Effector CD8-positive, alpha-beta T cell (primary cell): ENCODE results near the gene SLC30A7.
"Not testable (repeated sequence)": the region's sequence is repeated elsewhere in the genome, so short reads cannot be mapped to it uniquely, and the experiment has no call there.

ENCODE experiments used
- DNase-seq: peaks from one replicate; lab custom pipeline; 2025; lab: John Stamatoyannopoulos, UW

The SLC30A7 gene

DNA sequence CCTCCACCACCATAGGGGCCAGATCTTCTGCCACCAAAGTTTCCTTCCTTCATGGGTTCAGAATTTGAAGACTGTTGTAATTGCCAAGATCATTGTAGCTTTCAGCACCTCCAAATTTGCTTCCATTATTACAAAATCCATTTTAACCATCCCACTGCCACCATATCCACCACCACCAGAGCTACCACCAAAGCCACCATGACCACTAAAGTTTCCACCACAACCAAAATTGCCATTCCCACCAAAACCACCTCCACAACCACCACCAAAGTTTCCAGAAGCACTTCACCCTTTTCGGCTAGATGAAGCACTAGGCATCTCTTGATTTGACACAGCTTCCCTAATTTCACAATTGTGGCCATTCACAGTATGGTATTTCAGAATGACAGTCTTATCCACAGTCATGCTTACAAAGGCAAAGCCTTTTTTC lies 45.2 kb downstream of the SLC30A7 start:
- no peak for DNase-seq

DNA sequence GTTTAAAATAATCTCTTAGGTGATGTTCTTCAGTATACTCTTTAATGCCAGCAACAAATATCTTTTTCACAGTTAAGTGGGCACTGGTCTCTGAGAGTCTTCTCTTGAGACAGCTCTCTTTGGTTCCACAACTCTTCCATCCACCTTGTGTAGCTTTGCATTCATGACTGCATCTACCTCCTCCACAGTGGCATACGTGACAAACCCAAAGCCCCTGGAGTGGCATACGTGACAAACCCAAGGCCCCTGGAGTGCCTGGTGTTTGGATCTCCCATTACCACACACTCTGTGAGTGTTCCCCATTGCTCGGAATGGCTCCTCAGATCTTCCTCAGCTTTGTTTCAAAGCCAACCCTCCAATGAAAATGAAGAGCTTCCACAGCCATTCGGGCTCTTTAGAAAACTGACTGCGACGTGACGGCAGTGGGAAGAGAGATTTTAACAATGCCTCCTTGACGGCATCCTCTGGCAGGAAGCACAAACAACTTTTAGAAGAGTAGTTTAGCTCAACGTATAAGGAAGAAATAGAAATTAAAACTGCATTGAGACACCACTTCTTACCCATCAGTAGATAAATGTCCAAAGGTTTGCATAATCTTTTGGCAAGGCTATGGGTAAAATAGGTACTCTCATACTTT lies 45.8 kb downstream of the SLC30A7 start:
- no peak for DNase-seq

DNA sequence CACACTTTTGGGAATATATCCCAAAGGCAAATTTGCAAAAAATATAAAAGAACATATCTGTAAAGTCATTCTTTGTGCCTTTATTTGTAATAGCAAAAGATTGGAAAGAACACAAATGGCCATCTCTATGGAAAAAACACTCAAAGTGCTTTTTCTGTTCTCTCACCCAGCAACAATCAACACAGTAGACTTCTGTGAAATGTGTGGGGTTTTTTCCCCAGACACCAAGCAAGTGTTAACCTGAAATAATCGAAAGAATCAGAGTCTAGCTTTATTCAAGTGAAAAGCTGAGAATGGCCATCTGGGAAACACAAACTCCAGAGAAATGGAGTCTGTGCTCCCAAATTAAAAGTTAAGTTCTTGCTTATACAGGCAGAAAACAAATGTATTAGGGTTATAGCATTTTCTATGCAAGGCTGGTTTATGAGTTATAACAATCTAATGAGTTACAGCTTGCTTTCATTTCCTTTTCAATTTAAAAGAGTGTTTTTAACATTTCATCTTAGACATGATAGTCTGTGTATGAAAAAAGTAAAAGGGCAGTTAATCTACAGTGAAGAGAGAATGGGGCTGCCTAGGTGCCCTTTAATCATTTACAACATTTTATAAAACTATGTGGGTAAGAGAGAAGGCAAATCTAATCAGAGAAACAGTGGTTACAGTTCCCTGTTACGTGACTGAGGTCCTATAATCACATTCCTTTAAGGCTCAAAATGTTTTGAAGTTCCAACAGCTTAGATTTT lies 46.6 kb downstream of the SLC30A7 start:
- DNase-seq, result no peak

DNA sequence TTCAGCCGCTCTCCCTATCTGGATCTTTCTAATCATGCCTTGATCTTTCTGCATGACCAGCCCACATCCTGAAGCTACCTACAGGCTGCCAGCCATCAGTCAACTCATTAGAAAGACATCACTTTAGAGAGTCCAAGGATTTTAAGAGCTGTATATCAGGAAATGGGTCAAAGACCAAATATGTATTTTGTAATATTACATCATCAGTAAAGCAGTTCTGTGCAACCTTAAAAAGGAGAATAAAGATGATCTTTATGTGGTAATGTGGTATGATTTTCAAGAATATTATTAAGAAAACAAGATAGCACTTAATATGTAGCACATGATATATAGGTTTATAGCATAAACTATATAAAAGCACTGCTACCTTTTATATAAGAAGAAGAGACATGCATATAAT lies 47.6 kb downstream of the SLC30A7 start:
- DNase-seq, result no peak

DNA sequence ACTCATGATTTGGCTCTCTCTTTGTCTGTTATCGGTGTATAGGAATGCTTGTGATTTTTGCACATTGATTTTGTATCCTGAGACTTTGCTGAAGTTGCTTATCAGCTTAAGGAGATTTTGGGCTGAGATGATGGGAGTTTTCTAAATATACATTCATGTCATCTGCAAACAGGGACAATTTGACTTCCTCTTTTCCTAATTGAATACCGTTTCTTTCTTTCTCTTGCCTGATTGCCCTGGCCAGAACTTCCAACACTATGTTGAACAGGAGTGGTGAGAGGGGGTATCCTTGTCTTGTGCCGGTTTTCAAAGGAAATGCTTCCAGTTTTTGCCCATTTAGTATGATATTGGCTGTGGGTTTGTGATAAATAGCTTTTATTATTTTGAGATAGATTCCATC lies 50.2 kb downstream of the SLC30A7 start:
- DNase-seq, result not testable (repeated sequence)

DNA sequence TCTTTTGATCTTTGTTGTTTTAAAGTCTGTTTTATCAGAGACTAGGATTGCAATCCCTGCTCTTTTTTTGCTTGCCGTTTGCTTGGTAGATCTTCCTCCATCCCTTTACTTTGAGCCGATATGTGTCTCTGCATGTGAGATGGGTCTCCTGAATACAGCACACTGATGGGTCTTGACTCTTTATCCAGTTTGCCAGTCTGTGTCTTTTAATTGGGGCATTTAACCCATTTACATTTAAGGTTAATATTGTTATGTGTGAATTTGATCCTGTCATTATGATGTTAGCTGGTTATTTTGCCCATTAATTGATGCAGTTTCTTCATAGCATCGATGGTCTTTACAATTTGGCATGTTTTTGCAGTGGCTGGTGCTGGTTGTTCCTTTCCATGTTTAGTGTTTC lies 51.9 kb downstream of the SLC30A7 start:
- not testable (repeated sequence) for DNase-seq

DNA sequence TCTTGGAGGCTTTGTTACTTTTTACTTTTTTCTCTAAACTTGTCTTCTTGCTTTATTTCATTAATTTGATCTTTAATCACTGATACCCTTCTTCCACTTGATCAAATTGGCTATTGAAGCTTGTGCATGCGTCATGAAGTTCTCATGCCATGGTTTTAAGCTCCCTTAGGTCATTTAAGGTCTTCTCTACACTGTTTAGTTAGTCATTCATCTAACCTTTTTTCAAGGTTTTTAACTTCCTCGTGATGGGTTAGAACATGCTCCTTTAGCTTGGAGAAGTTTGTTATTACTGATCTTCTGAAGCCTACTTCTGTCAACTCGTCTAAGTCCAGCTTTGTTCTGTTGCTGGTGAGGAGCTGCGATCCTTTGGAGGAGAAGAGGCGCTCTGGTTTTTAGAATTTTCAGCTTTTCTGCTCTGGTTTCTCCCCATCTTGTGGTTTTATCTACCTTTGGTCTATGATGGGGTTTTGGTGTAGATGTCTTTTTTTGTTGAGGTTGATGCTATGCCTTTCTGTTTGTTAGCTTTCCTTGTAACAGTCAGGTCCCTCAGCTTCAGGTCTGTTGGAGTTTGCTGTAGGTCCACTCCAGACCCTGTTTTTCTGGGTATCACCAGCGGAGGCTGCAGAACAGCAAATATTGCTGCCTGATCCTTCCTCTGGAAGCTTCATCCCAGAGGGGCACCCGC lies 53.0 kb downstream of the SLC30A7 start:
- not testable (repeated sequence) for DNase-seq

DNA sequence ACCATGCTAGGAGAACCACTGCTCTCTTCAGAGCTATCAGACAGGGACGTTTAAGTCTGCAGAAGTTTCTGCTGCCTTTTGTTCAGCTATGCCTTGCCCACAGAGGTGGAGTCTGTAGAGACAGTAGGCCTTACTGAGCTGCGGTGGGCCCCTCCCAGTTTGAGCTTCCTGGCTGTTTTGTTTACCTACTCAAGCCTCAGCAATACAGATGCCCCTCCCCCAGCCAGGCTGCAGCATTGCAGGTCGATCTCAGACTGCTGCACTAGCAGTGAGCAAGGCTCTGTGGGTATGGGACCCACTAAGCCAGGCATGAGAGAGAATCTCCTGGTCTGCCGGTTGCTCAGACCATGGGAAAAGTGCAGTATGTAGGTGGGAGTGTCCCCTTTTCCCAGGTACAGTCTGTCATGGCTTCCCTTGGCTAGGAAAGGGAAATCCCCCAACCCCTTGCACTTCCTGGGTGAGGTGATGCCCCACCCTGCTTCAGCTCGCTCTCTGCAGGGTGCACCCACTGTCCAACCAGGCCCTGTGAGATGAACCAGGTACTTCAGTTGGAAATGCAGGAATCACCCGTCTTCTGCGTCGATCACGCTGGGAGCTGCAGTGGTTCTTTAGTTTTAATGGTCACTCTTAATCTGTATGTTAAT lies 53.7 kb downstream of the SLC30A7 start:
- DNase-seq, result peak; percentile 16

DNA sequence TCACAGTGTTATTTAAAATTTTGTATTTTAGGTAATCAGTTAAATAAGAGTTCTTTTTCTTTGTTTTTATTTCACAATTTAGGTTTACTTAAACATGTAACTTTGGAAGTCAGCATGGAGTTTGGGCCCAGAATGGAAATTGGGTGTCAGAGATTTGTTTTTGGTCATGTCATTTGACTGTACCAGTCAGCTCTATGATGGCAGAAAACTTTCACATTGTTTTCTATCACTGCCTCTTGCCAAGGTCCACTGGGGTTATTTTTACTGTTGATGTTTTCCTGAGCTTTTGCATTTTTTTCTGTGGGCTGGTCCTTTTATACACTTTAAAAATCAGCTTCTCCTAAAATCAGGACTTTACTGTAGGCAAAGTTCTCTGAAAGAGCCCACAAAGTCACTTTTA lies 54.4 kb downstream of the SLC30A7 start:
- DNase-seq, result no peak

DNA sequence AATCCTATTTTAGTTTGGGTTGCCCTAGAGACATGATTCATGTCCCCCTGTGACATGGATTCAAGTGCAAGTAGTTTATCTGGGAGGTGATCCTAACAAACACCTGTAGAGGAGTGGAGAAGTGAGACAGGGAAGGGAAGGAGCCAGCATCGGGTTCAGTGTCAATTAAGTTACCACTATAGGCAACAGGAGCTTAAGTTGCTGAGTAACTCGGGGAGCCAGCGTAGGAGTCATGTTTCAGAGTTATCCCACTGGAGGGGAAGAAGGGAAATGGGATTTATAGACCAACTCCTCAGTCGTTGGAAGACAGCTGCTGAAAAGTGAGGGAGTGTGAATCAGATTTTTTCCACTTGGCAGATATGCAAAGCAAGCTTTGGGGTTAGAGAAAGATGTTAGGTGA lies 54.9 kb downstream of the SLC30A7 start:
- DNase-seq, result no peak

DNA sequence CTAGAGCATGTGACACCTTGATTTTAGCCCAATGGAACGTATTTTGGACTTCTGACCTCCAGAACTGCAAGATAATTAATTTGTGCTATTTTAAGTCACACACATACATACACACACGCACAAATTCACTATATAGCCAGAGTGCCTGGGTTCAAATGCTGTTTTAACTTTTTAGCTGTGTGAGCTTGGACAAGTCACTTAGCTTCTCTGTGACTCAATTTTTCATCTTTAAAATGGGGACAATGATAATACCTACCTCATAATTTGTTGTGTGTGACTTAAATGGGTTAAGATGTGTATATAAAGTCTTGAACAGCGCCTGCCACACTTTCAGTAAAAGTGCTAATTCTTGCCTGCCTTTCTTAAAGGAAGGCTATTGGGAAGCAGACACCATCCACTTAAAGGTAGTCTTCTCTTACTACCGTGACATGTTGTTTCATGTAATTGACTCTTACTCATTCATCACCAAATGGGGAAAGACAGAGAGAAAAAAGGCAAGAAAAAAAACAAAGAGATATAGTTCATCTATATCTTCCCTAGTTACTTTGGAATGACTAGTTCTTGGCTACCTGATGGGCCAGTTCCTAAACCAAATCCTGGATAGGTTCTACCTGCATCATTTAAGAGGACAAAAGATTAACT lies 56.3 kb downstream of the SLC30A7 start:
- DNase-seq, result no peak

DNA sequence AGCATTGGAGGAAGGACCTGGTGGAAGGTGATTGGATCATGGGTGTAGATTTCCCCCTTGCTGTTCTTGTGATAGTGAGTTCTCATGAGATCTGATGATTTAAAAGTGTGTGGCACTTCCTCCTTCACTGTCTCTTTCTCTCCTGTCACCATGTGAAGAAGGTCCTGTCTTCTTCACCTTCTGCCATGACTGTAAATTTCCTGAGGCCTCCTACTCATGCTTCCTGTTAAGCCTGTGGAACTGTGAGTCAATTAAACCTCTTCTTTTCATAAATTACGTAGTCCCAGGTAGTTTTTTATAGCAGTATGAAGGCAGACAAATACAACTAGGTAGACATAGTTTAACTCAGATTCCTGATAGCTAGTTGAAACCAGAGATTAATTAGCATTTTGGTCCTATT lies 57.1 kb downstream of the SLC30A7 start:
- DNase-seq, result not testable (repeated sequence)

DNA sequence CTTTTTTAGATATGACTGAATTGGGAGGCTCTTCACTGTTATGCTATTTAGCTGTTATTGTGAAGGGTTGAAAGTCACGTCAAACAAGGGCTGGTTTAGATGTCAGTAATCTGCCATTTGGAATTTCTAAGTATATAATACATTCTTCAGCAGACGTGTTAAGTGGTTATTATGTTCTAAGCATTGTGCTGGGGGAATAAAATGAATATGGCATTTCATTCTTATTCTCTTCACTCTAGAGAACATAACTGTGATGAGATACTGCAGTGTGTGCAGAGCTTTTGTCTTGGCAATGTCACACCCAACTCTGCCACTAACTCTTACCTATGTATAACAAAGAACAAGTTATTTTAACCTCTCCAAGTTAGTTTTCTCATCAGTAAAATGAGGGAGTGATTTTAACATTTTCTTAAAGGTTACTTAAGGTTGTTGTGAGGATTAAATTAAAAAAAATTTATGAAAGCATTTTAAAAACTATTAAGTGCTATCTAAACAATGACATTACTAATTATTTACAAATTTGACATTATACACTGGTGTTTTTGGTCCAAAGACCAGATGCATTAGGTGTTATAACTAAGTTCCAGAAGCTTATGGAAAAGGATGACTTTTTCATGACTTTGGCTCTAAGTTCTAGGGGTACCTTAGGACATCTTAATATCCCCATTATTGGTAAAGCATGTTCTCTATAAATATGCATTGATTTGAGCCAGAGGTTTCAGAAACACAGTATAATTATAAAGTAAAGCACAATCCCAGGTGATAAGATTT lies 58.3 kb downstream of the SLC30A7 start:
- no peak for DNase-seq

DNA sequence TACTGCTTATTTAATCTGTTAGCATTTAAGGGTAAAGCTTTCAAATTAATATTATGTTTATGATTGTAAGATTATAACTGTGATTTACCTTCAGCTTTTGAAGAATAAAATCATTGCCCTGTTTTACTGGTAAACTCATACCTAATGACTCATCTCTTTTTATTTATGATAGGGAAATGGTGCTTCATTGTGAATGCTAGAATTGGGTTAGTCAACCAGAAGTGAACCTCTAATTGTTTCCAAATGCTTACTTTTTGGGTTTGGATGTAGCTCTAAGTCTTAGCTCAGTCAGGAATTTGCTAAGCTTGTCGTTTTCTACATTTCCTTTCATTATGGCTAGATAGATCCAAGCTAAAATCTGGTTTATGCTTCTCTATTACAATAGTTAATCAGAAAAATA lies 59.4 kb downstream of the SLC30A7 start:
- DNase-seq, result no peak

DNA sequence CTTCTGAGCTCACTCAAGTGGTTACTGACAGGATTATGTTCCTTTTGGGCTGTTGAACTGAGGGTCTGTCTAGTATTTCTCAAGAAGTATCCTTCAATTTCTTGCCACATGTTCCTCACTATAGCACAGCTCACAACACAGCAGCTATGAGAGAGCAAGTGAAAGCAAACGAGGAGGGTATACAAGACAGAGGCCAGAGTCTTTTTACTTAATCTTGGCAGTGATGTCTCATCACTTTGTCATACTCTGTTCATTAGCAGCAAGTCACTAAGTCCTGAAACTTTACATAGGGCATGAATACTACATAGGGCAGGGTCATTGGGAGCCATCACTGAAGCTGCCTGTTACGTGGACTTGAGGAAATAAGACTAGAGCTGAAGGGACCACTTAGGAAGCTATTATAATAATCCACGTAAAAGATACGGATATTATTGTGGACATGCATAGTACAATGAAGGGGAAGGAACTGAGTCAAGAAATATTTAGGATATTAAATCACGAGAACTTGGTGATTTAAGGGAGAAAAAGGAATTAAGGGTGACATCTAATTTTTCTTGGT lies 63.7 kb downstream of the SLC30A7 start:
- no peak for DNase-seq

DNA sequence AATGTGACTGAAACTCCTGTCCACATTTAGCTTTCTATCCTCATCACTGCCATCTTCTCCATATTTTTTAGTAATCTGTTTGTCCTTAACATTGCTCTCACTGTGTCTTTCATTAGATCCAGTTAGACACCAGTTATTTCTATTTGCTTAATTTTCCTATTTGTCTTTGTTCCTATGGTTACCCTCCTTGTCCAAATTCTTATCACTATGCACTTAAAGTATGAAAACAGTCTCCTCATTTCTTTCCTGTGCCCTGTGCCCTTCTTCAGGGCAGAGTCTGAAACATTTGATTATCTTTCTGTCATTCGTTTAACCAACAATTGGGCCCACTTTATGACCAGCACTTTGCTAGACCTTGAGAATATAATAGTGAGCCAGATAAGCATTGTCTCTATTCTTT lies 64.2 kb downstream of the SLC30A7 start:
- DNase-seq, result no peak

DNA sequence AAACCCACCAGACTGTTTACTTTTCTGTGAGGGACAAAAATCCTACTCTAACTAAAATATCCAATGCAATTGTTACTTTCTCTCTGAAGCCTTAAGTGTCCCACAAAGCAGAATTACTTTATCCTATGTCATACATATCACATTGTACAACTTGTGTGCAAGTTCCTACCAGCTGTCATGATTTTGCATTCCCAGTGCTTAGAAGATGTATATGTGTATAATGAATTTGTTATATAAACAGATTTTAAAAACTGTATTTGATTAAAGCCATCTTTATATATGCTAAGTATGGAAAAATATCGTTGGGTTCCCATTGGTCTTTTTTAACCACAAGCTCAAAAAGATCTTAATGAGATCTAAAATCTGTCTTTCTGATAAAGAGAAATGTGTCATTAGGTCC lies 72.7 kb downstream of the SLC30A7 start:
- DNase-seq, result no peak

DNA sequence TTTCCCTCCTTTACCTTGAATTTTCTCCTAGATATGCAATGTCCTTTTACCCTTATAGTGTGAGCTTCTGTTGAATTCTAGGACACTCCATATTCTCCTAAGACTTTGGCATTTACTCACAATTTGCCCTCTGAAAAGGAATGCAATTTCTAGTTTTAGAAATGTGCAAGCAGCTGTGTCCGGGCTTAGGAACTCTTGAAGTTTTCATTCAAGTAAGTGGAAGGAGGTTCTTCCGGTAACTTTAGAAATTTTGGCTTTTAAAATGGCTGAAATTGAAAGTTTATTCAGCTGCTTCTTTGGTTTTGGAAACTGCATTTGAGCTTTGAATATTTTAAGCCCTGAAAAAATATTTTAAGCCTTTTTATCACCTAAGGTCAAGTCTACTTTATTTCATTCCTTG lies 73.4 kb downstream of the SLC30A7 start:
- DNase-seq, result no peak

DNA sequence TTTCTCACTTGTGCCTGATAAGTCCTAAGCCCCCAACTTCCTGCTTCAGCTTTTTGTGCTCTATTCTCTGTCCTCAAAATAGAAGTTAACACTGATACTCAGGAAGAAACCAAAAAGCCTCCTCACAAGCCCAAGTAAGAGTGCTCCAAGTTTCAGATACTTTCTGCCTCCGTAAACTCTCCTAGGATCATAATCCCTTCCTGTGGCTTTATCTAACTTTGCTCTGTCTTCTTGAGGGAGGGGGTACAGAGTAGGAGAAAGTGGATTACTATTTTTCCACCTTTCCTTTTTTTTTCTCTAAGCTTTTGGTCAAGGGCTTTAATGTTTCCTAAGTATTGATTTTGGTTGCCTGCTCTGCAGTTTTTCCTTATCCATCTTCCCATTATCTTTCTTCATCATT lies 75.1 kb downstream of the SLC30A7 start:
- no peak for DNase-seq

DNA sequence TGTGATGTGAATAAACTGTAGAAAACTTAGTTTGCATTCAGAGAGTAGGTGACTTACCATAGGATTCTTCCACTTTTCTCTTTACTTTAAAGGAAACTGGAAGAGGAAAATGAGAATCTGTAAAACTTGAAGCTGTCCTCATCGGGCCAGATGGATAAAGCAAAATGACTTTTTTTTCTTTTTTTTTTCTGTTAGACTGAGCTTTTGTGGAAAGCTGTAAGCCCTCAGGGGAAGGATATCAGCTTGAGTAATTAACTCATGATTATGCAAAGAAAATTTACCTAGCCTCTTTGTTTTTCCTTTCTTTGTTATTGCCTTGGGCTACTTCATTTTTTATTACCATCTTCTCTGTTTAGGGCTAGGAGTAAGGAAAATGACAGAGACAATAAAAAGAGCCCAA lies 76.3 kb downstream of the SLC30A7 start:
- DNase-seq, result no peak

DNA sequence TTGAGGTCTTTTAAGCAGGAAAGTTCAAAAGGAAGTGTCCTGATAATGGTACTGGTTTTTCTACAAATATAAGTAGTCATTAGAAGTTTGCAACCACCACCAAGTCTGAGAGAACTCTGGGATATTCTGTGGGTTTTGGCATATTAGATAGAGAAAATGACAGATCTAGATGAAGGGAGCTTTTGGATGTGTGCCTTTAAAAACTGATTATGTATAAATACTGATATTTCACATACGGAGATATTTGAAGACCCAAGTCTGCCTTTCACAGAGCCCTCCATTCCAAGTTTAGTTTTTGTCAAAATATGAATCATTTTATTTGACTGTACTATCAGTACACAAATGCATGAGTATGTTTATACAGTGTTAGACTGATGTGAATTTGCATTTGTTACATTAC lies 81.0 kb downstream of the SLC30A7 start:
- DNase-seq, result no peak
